ENCODE results near the gene ANKMY1.

The ANKMY1 gene

DNA sequence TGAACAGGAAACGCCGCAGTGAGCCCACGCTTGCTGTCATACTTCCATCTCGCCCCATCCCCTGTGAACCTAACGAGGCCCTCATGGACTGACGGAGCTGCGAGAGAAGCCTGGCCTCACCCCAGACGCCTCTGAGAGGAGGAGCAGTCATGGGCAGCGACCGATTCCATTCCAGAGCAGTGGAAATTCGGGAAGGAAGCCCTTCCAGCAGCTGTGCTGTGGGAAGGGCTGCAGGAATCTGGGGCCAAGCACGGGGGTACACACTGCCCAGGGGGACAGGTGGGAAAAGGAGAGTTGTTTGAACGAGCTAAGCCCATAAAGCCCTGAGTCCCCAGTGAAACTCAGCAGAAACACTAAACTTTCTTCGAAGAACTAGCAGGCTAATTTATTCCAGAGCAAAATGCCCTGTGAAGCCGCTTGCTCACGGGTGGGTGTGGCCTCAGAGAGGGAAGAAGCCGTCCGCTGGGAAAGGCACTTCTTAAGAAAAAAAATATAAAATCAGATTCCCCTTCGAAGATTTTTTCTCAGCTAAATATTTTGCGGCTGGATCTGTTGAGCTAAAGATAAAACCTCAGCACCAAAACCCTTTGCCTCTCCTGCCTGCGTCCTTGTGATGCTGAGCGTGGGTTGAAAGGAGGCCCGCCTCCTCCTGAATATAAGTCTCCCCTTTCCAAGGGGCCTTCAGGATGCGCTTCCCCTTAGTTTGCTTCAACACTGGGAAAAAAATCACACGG is 38.2 kb downstream of the ANKMY1 start:
- H3K4me3 ChIP-seq (ENCODE audit: low read depth, low read length): no peak overlapping the region
- TF ChIP-seq, protein P1, sequence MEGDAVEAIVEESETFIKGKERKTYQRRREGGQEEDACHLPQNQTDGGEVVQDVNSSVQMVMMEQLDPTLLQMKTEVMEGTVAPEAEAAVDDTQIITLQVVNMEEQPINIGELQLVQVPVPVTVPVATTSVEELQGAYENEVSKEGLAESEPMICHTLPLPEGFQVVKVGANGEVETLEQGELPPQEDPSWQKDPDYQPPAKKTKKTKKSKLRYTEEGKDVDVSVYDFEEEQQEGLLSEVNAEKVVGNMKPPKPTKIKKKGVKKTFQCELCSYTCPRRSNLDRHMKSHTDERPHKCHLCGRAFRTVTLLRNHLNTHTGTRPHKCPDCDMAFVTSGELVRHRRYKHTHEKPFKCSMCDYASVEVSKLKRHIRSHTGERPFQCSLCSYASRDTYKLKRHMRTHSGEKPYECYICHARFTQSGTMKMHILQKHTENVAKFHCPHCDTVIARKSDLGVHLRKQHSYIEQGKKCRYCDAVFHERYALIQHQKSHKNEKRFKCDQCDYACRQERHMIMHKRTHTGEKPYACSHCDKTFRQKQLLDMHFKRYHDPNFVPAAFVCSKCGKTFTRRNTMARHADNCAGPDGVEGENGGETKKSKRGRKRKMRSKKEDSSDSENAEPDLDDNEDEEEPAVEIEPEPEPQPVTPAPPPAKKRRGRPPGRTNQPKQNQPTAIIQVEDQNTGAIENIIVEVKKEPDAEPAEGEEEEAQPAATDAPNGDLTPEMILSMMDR (IDR thresholded peaks at IDR 0.05; ENCODE audit: insufficient read depth, low read depth, low read length, missing control alignments): no peak
- DNase-seq (ENCODE audit: low read depth): no peak

DNA sequence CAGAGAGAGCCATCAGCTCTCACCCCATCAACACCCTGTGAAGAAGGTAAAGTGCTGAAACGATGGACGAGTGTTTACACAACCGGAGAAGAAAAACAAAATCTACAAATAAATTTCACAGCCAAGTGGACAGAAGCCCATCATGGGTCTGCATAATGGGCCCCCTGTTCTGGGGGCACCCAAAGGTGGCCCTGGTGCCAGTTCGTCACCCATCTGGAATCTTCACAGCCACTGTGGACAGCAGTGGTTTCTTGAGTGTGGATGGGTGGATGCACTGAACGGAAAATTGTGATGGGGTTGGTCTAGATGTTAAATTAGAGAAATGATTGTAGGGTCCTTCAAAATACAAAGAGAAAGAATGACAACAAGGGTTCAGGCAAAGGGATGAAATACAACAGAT is 38.8 kb downstream of the ANKMY1 start:
- H3K4me3 ChIP-seq (ENCODE audit: low read depth, low read length): no peak overlapping the region
- no peak for DNase-seq (ENCODE audit: low read depth)
- TF ChIP-seq, protein P1 (IDR thresholded peaks at IDR 0.05; ENCODE audit: insufficient read depth, low read depth, low read length, missing control alignments): no peak

DNA sequence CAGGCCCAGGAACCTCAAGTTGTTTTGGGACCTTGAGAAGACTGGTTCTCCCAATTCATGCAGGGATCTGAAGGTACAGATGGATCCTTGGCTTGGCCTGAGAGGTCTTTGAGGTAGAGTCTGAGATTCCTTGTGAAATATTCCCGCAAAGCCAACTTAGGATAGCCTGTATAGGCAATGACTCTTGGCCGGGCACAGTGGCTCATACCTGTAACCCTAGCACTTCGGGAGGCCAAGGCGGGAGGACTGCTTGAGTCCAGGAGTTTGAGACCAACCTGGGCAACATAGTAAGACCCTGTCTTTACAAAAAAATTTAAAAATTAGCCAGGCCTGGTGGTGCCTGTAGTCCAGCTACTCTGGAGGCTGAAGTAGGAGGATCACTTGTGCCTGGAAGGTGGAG is 40.4 kb downstream of the ANKMY1 start:
- TF ChIP-seq, protein P1 (IDR thresholded peaks at IDR 0.05; ENCODE audit: insufficient read depth, low read depth, low read length, missing control alignments): no peak
- no peak overlapping the region for H3K4me3 ChIP-seq (ENCODE audit: low read depth, low read length)
- no peak for DNase-seq (ENCODE audit: low read depth)

DNA sequence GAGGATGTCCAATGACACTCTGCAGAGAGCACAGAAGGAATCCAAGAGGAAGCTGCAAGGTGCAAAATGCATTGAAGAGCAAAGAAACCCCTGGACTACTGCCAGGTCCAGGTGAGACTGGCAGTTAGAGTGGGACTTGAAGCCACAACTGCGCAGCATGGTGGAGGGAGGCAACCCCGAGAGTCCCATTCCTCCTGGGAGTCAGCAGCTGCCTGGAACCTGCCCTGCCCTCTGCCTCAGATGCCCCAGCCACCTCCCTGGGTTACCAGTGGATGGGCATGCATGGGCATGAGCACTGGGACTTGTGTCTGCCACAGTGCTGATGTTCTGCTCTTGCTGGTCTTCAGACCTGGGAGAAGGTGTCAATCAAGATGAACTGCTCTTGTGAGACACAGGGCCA is 43.2 kb downstream of the ANKMY1 start:
- no peak for DNase-seq (ENCODE audit: low read depth)
- H3K4me3 ChIP-seq (ENCODE audit: low read depth, low read length): no peak overlapping the region
- TF ChIP-seq, protein P1 (IDR thresholded peaks at IDR 0.05; ENCODE audit: insufficient read depth, low read depth, low read length, missing control alignments): no peak

DNA sequence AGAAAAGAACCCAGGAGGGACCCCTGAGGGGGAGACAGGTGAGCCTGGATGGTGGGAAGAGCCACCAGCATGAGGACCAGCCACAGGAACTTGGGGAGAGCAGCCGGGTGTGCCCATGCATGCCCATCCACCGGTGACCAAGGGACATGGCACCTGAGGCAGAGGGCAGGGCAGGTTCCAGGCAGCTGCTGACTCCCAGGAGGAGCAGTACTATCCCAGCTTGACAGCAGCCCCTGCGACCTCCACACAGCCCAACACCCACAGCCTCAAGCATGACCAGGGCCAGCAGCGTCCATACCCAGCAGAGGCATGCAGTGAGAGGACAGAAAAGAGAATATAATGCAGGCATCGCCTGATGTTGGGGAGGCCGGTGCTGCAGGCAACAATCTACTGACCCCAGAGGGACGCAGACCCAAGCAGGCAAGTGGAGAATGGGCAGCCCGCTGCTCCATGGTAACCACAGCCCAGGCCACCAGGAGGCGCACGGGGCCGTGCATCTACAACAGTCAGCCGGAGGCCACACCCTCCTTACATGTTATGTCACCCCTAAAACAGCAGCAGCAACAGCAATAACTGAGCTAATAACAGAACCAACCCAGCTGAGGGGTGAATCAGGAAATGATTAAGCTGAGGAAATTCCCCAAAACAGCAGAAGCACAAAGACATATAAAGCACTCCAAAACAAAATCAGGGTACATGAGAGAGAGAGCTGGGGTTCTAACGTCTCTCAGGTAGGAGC is 44.1 kb downstream of the ANKMY1 start:
- H3K4me3 ChIP-seq (ENCODE audit: low read depth, low read length): no peak overlapping the region
- TF ChIP-seq, protein P1 (IDR thresholded peaks at IDR 0.05; ENCODE audit: insufficient read depth, low read depth, low read length, missing control alignments): peak; percentile 99
- peak; percentile 92 for DNase-seq (ENCODE audit: low read depth)

DNA sequence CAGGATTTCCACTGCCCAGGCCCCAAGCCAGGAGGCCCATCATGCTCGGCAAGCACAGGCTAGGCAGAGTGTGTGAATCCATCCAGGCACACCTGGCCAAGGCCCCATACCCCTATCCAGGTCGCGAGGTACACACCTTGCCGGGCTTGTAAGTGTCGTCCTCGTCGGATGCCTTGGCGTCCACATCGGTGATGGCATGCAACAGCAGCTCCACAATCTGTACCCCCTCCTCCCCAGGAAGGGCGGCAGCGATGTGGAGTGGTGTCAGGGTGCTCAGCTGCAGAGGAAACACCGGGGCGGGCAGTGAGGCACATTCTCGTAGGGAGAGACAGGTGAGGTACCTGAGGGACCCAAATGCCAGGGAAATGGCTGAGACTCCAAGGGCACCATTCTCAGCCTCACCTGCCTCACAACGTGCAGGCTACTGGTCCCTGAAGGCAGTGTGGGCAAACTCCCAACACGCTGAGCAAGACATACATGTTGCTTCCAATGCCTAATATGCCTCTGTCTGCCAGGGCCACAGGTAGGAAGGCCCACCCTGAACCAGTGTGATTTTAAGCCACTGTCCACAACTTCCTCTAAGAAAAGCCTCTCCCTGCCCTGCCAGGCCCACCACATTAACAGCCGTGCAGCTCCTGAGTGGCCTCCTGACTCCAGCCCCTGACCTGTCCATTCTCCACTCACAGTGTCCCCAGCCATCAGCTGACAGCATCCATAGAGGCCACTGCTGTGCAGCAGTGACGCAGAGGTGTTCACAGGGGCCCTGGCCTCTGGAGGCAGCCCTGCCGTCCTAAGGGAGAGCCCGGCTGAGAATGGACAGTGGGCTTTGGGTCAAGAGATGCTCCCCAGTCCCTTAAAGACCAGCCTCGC is 44.9 kb downstream of the ANKMY1 start:
- no peak overlapping the region for H3K4me3 ChIP-seq (ENCODE audit: low read depth, low read length)
- TF ChIP-seq, protein P1 (IDR thresholded peaks at IDR 0.05; ENCODE audit: insufficient read depth, low read depth, low read length, missing control alignments): no peak
- no peak for DNase-seq (ENCODE audit: low read depth)
